Inflammatory macrophage (primary cell): Measurements from ENCODE around the gene TICRR.

Experiments
- DNase-seq, 2 donors: peaks; one replicate each; pipeline ENCODE4 v3.0.0-alpha.2; 2020 to 2022

TICRR gene

GRCh38 chr15:89654847-89655805, 79.9 kb downstream of the TICRR start, which contains the start of gene KIF7:
KIF7 (minus strand) TSS chr15:89655467; CDS start chr15:89652930, 2,537 bp downstream.
- DNase-seq = no peak

GRCh38 chr15:89656116-89656815, 81.0 kb downstream of the TICRR start:
- DNase-seq = no peak

GRCh38 chr15:89657686-89658200, 82.5 kb downstream of the TICRR start:
- no peak for DNase-seq

DNA sequence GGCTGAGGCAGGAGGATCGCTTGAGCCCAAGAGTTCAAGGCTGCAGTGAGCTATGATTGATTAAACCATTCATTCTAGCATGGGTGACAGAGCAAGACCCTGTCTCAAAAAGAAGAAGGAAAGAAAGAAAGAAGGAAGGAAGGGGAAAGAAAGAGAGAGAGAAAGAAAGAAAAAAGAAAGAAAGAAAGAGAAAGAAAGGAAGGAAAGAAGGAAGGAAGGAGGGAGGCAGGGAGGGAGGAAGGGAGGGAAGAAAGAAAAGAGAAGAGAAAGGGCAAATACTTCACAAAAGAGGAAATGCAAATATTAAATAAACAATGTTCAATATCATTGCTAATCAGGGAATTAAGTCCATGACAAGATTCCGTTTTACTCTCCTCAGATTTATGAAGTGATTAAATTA, 84.0 kb downstream of the TICRR start:
- DNase-seq = no peak

GRCh38 chr15:89660556-89660955, 85.3 kb downstream of the TICRR start:
- DNase-seq = no peak

- DNase-seq = peak in 1 of 2 donors; percentile 8
These were observed 87.8 kb downstream of the TICRR start for GRCh38 chr15:89662893-89663626.

- DNase-seq = no peak
These were observed 89.4 kb downstream of the TICRR start for GRCh38 chr15:89664441-89665350.

- DNase-seq = peak; percentile 22 to 54
These were observed 90.3 kb downstream of the TICRR start for GRCh38 chr15:89665449-89666181.

- no peak for DNase-seq
These were observed 91.1 kb downstream of the TICRR start for GRCh38 chr15:89666184-89666857.

DNA sequence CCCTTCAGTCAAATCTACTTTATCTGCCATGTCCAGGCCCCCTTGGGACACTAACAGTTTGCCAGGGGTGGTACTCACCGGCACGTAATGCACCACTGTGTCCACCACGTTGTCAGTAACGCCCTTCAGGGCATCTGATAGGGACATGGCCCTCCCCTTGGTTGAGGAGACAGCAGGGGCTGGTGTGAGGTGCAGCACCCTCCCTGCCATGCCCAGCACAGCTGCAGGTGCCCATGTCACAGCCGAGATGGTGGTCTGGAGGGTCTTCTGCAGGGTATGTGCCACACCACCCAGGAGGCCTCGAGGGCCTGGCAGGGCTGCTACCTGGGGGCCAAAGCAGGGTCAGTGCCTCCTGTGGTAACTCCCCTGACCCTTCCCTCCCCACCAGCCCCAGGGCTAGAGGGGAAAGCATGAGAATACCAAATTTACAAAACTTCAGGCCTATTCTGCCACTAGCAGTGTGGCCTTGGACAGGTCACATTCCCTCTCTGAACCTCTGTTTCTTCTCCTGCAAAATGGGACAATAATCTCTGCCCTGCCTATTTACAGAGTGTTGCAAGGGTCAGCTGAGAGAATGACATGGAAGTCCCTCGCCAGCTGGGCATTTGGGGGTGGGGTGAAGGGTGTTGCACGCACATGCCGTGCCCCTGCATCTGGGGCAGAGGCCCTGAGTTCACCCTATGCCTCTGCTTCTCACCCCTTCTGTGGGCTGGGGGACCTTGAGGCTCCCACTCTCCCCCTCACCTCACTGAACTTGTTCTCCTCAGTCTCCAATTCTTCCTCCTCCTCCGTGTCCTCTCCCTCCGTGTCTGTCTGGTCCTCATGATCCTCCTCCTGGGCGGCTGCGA, 91.8 kb downstream of the TICRR start:
- DNase-seq = no peak

- DNase-seq = no peak
These were observed 92.4 kb downstream of the TICRR start for GRCh38 chr15:89667706-89667960.

GRCh38 chr15:89668171-89668570, 92.9 kb downstream of the TICRR start:
- no peak for DNase-seq

DNA sequence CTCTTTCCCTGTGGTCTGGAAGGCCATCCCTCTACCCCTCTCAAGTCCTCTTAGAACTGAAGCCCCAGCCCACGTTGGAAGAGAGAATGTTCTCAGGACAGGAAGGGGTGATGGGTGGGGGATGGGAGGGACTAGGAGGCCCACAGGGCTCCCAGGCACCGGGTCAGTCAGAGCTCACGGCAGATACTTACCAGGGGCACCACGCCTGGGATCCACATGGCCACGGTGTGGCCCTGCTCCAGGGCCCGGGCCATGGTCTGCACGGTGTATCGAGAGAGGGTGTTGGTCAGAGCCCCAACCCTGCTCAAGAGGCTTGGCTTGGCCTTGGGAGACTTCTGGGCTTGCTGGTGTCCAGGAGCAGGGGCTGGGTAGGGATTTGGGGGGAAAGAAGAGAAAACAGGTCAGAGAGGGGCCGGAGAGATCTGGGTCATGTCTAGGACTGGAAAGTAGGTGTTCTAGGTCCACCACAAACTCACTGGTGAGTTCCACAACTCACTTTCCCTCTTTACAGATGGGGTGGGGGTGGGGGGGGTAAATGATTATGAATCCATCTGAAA, 94.1 kb downstream of the TICRR start:
- DNase-seq = no peak

DNA sequence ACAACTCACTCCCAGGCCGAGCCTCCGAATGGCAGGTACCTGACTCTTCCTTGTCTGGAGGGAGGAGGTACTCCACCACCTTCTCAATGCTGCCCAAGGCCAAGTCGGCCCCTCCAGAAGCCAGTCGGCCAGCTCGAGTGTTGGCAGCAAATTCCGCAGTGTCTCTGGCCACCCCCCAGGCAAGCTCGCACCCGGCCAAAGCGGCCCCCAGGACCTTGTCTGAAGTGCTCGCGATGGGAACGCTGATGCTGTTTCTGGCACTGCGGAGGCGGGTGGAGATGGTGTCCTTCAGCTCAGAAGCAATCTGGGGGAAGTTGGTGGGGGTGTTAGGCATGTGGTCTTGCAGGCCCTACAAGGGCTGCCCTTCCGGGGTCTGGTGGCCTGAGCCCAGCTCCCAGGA, 94.7 kb downstream of the TICRR start:
- DNase-seq = no peak

GRCh38 chr15:89670971-89671560, 95.8 kb downstream of the TICRR start:
- no peak for DNase-seq

DNA sequence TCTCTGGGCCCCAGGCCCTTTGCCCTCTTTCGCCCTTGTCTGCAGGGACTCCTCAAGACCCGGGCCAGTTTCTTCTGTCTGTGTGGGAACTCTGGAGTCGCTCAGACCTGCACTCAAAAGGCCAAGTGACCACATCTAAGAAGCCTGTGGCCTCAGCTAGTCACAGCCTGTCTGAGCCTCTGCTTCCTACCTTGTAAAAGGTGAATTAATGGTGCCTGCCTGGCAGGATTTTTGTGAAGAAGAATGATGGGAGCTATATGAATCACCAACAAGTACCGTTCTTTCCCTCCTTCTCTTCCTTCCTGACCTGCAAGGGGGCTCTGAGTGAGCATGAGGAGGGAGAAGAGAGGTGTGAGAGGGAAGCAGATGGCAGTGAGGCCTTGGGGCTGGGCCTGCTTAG, 96.4 kb downstream of the TICRR start:
- no peak for DNase-seq

DNA sequence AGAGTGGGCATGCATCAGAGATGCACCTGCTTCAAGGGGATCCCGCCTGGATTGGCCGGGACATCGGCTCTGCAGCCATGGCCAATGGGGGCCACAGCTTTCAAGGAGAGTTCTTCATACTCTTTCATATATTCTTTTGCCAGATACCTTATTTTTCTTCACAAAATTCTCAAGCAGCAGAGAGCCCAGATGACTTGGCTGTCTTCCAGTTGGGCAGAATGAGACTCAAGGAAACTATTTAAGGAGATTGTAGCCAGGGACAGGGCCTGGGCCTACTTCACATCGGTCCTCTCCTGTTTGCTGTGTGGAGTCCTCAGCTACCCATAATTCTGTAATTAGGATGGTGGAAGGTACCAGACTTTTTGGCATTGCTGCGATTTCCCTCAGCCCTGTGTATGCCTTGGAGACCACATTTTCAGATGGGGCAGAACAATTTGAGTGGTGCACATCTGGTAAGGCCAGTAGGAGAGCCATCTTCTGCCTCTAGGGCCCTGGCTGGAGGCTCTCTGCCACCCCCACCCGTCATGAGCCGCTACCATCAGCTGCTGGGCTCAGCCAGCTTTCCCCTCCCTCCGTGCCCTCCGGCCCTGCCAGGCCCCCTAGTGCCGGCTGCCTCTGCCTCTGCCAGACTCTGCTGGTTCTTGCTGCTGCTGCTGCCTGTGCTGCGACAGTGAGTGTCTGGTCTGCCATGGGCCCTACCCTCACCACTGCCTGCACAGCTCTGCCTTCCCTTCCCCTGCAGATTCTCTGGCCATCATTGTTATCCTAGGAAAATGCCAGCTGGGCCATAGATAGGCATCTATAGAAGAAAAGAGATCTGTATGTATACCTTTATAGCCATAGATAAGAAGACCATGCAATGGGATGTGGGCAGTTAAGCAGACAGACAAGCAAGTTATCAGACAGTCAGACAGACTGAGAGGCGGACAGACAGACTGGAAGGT, 97.2 kb downstream of the TICRR start:
- no peak for DNase-seq

DNA sequence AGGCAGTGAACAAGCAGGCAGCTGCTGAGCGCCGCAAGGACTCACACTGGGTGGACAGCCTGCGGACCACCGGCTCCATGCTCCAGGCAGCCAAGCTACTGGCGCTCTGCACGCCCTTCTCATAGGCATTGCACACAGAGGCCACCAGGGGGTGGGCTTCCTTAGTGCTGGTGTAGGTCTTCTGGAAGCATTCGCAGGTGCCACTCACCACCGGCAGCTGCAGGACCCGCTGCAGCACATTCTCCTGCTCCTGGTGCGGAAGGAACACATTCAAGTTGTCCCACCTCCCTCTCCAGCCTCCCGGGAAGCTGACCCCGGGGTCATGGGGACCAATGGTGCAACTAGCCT, 97.9 kb downstream of the TICRR start:
- DNase-seq = peak in 1 of 2 donors; percentile 9
